Erythroblast (primary cell): ENCODE measurements around the gene FCF1.

ENCODE experiments used
- GATA1 ChIP-seq: IDR thresholded peaks from 2 replicates; pipeline ENCODE4 v1.6.1; 2011; ENCODE audit warnings: low read depth, mild to moderate bottlenecking, control low read depth, low read length, moderate library complexity
- POLR2A ChIP-seq: IDR thresholded peaks from 2 replicates; pipeline ENCODE4 v1.6.1; 2011; ENCODE audit warnings: mild to moderate bottlenecking, low read length

GRCh38 chr14:74720526-74720925 is 7.6 kb downstream of the FCF1 start:
- no peak for TF ChIP-seq POLR2A
- TF ChIP-seq GATA1 = no peak
